ENCODE data around the gene TBXAS1.

- TF ChIP-seq EZH2phosphoT487 (IDR thresholded peaks at IDR 0.05; ENCODE audit: borderline replicate concordance, low read depth, low read length) (no peak), CTCF (conservative IDR thresholded peaks at IDR 0.05; ENCODE audit: low read length) (no peak)
These were observed 13.5 kb downstream of the TBXAS1 start for GRCh38 chr7:139842401-139843210.
